ENCODE results near the gene OR2F2.

The OR2F2 gene

DNA sequence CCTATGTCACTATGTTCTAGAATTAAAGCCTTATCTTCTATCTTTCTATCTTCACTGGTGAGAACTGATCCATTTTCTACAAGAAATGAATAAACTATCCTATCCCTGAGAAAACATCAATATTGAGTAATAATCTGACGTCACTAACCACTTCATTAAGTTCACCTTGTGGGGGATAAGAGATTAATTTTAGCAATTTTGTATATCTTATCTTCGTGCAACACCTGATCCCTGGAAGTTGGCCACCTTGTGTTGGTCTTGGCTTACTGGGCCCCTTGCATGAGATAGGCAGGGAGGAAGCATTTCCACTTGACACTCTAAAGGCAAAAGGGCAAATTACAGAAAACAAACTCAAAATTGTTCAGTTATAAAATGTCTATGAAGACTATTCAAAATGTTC, 45.0 kb downstream of the OR2F2 start:
- DNase-seq, result no peak

DNA sequence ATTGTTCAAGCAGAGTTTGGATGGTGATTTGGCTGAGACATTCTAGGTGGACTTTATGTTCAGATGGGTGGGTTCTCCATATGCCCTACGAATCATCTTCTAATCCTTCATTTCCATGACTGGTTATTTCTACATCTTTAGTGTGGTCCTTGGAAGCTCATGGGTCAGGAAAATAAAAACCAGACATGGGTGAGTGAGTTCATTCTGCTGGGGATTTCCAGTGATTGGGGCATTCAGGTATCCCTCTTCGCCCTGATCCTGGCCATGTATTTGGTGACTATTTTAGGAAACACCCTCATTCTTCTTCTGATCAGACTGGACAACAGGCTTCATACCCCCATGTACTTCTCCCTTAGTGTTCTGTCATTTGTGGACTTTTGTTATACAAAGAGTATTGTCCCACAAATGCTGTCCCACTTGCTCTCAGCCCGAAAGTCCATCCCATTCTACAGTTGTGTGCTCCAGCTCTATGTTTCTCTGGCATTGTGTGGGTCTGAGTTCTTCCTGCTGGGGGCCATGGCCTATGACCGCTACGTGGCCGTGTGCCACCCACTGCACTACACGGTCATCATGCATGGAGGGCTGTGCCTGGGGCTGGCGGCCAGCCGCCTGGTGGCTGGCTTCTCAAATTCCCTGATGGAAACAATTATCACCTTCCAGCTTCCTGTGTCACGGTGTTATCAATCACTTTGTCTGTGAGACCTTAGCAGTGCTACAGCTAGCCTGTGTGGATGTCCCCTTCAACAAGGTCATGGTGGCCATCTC, 45.9 kb downstream of the OR2F2 start:
- DNase-seq, result no peak

DNA sequence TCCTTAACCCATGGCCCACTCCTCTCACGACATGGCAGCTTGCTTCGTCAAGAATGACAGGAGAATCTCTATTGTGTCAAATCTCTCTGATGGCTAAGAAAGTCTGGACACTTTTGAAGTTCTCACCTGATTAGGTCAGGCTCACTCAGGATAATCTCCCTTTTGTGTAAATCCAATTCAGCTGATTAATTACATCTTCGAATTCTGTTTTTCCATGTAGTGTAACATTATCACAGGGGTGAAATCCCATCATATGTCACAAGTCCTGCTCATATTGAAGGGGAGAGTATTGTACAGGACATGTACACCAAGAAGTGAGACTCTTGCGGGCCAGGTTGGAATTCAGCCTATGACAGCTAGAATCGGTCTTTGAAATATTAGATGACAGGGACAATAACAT, 48.9 kb downstream of the OR2F2 start:
- DNase-seq, result no peak

Measured in NCI-H2171 (cell line).